Loucy (cell line): Measurements from ENCODE around the gene CCDC71L.

ENCODE experiments used
- H2AFZ ChIP-seq: fragments of 200-600 bp; sonication (generic); 2 replicates; pipeline ENCODE4 v1.6.0; 2016; ENCODE audit warnings: antibody characterized with exemption, mild to moderate bottlenecking, low read length, moderate library complexity
- H3F3A ChIP-seq: fragments of 200-600 bp; 2 replicates; pipeline ENCODE4 v1.6.0; 2016; ENCODE audit warnings: antibody characterized with exemption, low read depth, mild to moderate bottlenecking
- H3K27me3 ChIP-seq: fragments of 200-600 bp; sonication (generic); 2 replicates; pipeline ENCODE4 v1.6.1; 2014; ENCODE audit warnings: low read length, mild to moderate bottlenecking; ENCODE audit not compliant: insufficient read depth, poor library complexity, severe bottlenecking
- H3K36me3 ChIP-seq: fragments of 200-600 bp; sonication (generic); 2 replicates; pipeline ENCODE4 v1.6.1; 2016; ENCODE audit warnings: low read length; ENCODE audit not compliant: insufficient read depth
- H3K4me1 ChIP-seq: fragments of 200-600 bp; sonication (generic); 2 replicates; pipeline ENCODE4 v1.5.1; 2014; ENCODE audit warnings: low read length, mild to moderate bottlenecking; ENCODE audit not compliant: insufficient read depth, poor library complexity, severe bottlenecking
- H3K4me2 ChIP-seq: fragments of 200-600 bp; sonication (generic); 2 replicates; pipeline ENCODE4 v1.6.0; 2014; ENCODE audit warnings: antibody characterized with exemption, low read length, low read depth, mild to moderate bottlenecking; ENCODE audit not compliant: poor library complexity, severe bottlenecking
- H3K4me3 ChIP-seq: fragments of 200-600 bp; sonication (generic); 2 replicates; pipeline ENCODE4 v1.5.1; 2014; ENCODE audit warnings: low read length, mild to moderate bottlenecking, mixed read lengths; ENCODE audit not compliant: poor library complexity, severe bottlenecking
- H3K79me2 ChIP-seq: fragments of 200-600 bp; sonication (generic); 2 replicates; pipeline ENCODE4 v1.6.1; 2014; ENCODE audit warnings: low read length; ENCODE audit not compliant: insufficient read depth
- H3K9ac ChIP-seq: fragments of 200-600 bp; sonication (generic); 2 replicates; pipeline ENCODE4 v1.6.0; 2014; ENCODE audit warnings: mild to moderate bottlenecking, low read depth, low read length, moderate library complexity; ENCODE audit not compliant: poor library complexity, severe bottlenecking
- H3K9me2 ChIP-seq: fragments of 200-600 bp; sonication (generic); replicated peaks from 2 replicates; pipeline ENCODE4 v1.6.1; 2016; ENCODE audit warnings: low read depth, low read length, mixed read lengths
- H3K9me3 ChIP-seq: fragments of 200-600 bp; sonication (generic); 2 replicates; pipeline ENCODE4 v1.6.1; 2014; ENCODE audit warnings: mild to moderate bottlenecking, antibody characterized with exemption, low read length, low read depth; ENCODE audit not compliant: insufficient read depth
- H4K20me1 ChIP-seq: fragments of 200-600 bp; sonication (generic); 2 replicates; pipeline ENCODE4 v1.6.0; 2014; ENCODE audit warnings: antibody characterized with exemption, low read length, mild to moderate bottlenecking; ENCODE audit not compliant: insufficient read depth, poor library complexity, severe bottlenecking
- CTCF ChIP-seq: fragments of 200-600 bp; sonication (generic); conservative IDR thresholded peaks from 2 replicates; pipeline ENCODE4 v1.5.1; 2014; ENCODE audit warnings: mild to moderate bottlenecking, antibody characterized with exemption, low read length
- EZH2phosphoT487 ChIP-seq: fragments of 200-600 bp; IDR thresholded peaks from 2 replicates; pipeline ENCODE4 v1.6.1; 2018; ENCODE audit warnings: antibody characterized with exemption, mild to moderate bottlenecking, moderate library complexity, borderline replicate concordance

Gene CCDC71L

GRCh38 chr7:106623853-106624252 is 37.1 kb downstream of the CCDC71L start:
- Histone ChIP-seq H2AFZ (no peak overlapping the region), H4K20me1 (no peaks in the 10 kb centered on the region), H3K36me3 (no peaks in the 10 kb centered on the region), H3F3A (no peaks in the 10 kb centered on the region), H3K27me3 (no peaks in the 10 kb centered on the region), H3K4me1 (no peaks in the 10 kb centered on the region), H3K4me3 (no peak overlapping the region), H3K9me3 (0 out of 2 replicates have a peak, but pooled peaks cover 2% of the 10 kb centered on the region), H3K9me2 (no peaks in the 10 kb centered on the region), H3K79me2 (no peaks in the 10 kb centered on the region), H3K4me2 (no peak overlapping the region), H3K9ac (no peak overlapping the region)
- TF ChIP-seq EZH2phosphoT487, result no peak
- no peak for TF ChIP-seq CTCF

GRCh38 chr7:106623315-106623660 is 37.7 kb downstream of the CCDC71L start:
- Histone ChIP-seq H3K27me3 (no peaks in the 10 kb centered on the region), H2AFZ (no peak overlapping the region), H3K4me3 (no peak overlapping the region), H3K36me3 (no peaks in the 10 kb centered on the region), H3K9me2 (no peaks in the 10 kb centered on the region), H3K9me3 (0 out of 2 replicates have a peak, but pooled peaks cover 2% of the 10 kb centered on the region), H3K4me2 (no peak overlapping the region), H3K79me2 (no peaks in the 10 kb centered on the region), H3K9ac (no peak overlapping the region), H4K20me1 (no peaks in the 10 kb centered on the region), H3F3A (no peaks in the 10 kb centered on the region), H3K4me1 (no peaks in the 10 kb centered on the region)
- TF ChIP-seq EZH2phosphoT487 (no peak), CTCF (no peak)

GRCh38 chr7:106622654-106623314 is 38.2 kb downstream of the CCDC71L start:
- H4K20me1 ChIP-seq, result no peaks in the 10 kb centered on the region
- no peak overlapping the region for H3K4me2 ChIP-seq
- no peaks in the 10 kb centered on the region for H3F3A ChIP-seq
- 0 out of 2 replicates have a peak, but pooled peaks cover 2% of the 10 kb centered on the region for H3K9me3 ChIP-seq
- H3K27me3 ChIP-seq, result no peaks in the 10 kb centered on the region
- no peak for TF ChIP-seq EZH2phosphoT487
- H3K4me3 ChIP-seq, result no peak overlapping the region
- no peak overlapping the region for H3K9ac ChIP-seq
- no peak overlapping the region for H2AFZ ChIP-seq
- no peaks in the 10 kb centered on the region for H3K9me2 ChIP-seq
- H3K79me2 ChIP-seq, result no peaks in the 10 kb centered on the region
- H3K4me1 ChIP-seq, result no peaks in the 10 kb centered on the region
- no peaks in the 10 kb centered on the region for H3K36me3 ChIP-seq
